HEK293 (cell line): ENCODE measurements around the gene PIK3R3.

Experiments
- CTCF ChIA-PET: fragments of 350-600 bp; formaldehyde crosslinking; extraction: SDS; loops from one replicate; lab custom pipeline; 2021; ENCODE audit warnings: antibody characterized with exemption; lab: Yijun Ruan, JAX
- POLR2A ChIA-PET: fragments of 300-600 bp; formaldehyde crosslinking; extraction: SDS; loops from one replicate; lab custom pipeline; 2020; ENCODE audit warnings: antibody characterized with exemption, inconsistent platforms; lab: Yijun Ruan, JAX
- H3K27ac ChIP-seq: fragments of 200-500 bp; sonication (Bioruptor generic); 2 replicates; pipeline ENCODE4 v1.5.1; 2014; ENCODE audit warnings: low read depth, low read length, control low read depth, inconsistent platforms; ENCODE audit errors: extremely low read depth
- H3K36me3 ChIP-seq, 2 experiments: fragments of 200-500 bp in 1 of 2; sonication (Bioruptor generic) in 1 of 2; 1 replicate in 1 of 2; 2 replicates in 1 of 2; pipeline ENCODE4 v1.5.1; 2014 to 2017; ENCODE audit warnings: inconsistent platforms in 2 of 2, low read length in 2 of 2; ENCODE audit not compliant: control insufficient read depth in 2 of 2, insufficient read depth in 1 of 2
- H3K4me1 ChIP-seq: fragments of 200-500 bp; sonication (Bioruptor generic); 2 replicates; pipeline ENCODE4 v1.5.1; 2014; ENCODE audit warnings: mild to moderate bottlenecking, low read length, inconsistent platforms; ENCODE audit not compliant: control insufficient read depth, insufficient read depth
- H3K4me3 ChIP-seq: 2 replicates; pipeline ENCODE4 v1.5.1; 2011; ENCODE audit warnings: low read depth, mild to moderate bottlenecking, control low read depth, low read length, moderate library complexity
- H3K9me3 ChIP-seq: fragments of 200-500 bp; sonication (Bioruptor generic); 2 replicates; pipeline ENCODE4 v1.5.1; 2014; ENCODE audit warnings: low read depth, low read length, inconsistent platforms; ENCODE audit not compliant: control insufficient read depth, insufficient read depth
- CTCF ChIP-seq: fragments of 450-650 bp; formaldehyde crosslinking; IDR thresholded peaks from 2 replicates; pipeline ENCODE4 v1.5.1; 2016; ENCODE audit warnings: missing biosample characterization, missing genetic modification characterization
- GFI1B ChIP-seq: fragments of 450-650 bp; formaldehyde crosslinking; IDR thresholded peaks from 2 replicates; pipeline ENCODE4 v1.5.1; 2016; ENCODE audit warnings: missing biosample characterization, missing genetic modification characterization
- PRDM1 ChIP-seq: fragments of 450-650 bp; formaldehyde crosslinking; IDR thresholded peaks from 2 replicates; pipeline ENCODE4; 2016; ENCODE audit warnings: missing biosample characterization, missing genetic modification characterization
- PRDM10 ChIP-seq: fragments of 450-650 bp; formaldehyde crosslinking; IDR thresholded peaks from 2 replicates; pipeline ENCODE4 v1.5.1; 2016; ENCODE audit warnings: missing biosample characterization, missing genetic modification characterization
- SCRT2 ChIP-seq: fragments of 450-650 bp; formaldehyde crosslinking; IDR thresholded peaks from 2 replicates; pipeline ENCODE4 v1.5.1; 2016; ENCODE audit warnings: missing biosample characterization, missing genetic modification characterization
- SP3 ChIP-seq: fragments of 450-650 bp; formaldehyde crosslinking; IDR thresholded peaks from 2 replicates; pipeline ENCODE4 v1.5.1; 2016; ENCODE audit warnings: missing biosample characterization, missing genetic modification characterization
- WT1 ChIP-seq: fragments of 450-650 bp; formaldehyde crosslinking; IDR thresholded peaks from 2 replicates; pipeline ENCODE4 v1.5.1; 2016; ENCODE audit warnings: missing biosample characterization, missing genetic modification characterization
- ZBTB20 ChIP-seq: fragments of 450-650 bp; formaldehyde crosslinking; IDR thresholded peaks from 2 replicates; pipeline ENCODE4 v1.5.1; 2016; ENCODE audit warnings: missing biosample characterization, missing genetic modification characterization
- ZEB2 ChIP-seq: fragments of 450-650 bp; formaldehyde crosslinking; IDR thresholded peaks from 2 replicates; pipeline ENCODE4 v1.5.1; 2016; ENCODE audit warnings: missing biosample characterization, missing genetic modification characterization
- ZFHX2 ChIP-seq: fragments of 450-650 bp; formaldehyde crosslinking; conservative IDR thresholded peaks from 2 replicates; pipeline ENCODE4 v1.5.1; 2016; ENCODE audit warnings: missing biosample characterization, missing genetic modification characterization
- ZNF114 ChIP-seq: fragments of 450-650 bp; formaldehyde crosslinking; IDR thresholded peaks from 2 replicates; pipeline ENCODE4 v1.5.0; 2017; ENCODE audit warnings: missing biosample characterization, missing genetic modification characterization
- ZNF280D ChIP-seq: fragments of 450-650 bp; formaldehyde crosslinking; IDR thresholded peaks from 2 replicates; pipeline ENCODE4 v1.5.1; 2016; ENCODE audit warnings: missing biosample characterization, missing genetic modification characterization
- ZNF354C ChIP-seq: fragments of 450-650 bp; formaldehyde crosslinking; IDR thresholded peaks from 2 replicates; pipeline ENCODE4 v1.5.1; 2016; ENCODE audit warnings: missing biosample characterization, missing genetic modification characterization, low read depth, borderline replicate concordance
- ZNF366 ChIP-seq: fragments of 450-650 bp; formaldehyde crosslinking; conservative IDR thresholded peaks from 2 replicates; pipeline ENCODE4 v1.5.1; 2016; ENCODE audit warnings: missing biosample characterization, missing genetic modification characterization
- ZNF416 ChIP-seq: fragments of 450-650 bp; formaldehyde crosslinking; IDR thresholded peaks from 2 replicates; pipeline ENCODE4 v1.5.1; 2016; ENCODE audit warnings: missing biosample characterization, missing genetic modification characterization
- ZNF518A ChIP-seq: fragments of 450-650 bp; formaldehyde crosslinking; conservative IDR thresholded peaks from 2 replicates; pipeline ENCODE4 v1.5.1; 2016; ENCODE audit warnings: low read depth, missing biosample characterization, missing genetic modification characterization
- ZNF596 ChIP-seq: fragments of 450-650 bp; IDR thresholded peaks from 2 replicates; pipeline ENCODE4 v1.5.0; 2018; ENCODE audit warnings: missing biosample characterization, mild to moderate bottlenecking, missing genetic modification characterization, moderate library complexity
- ZNF626 ChIP-seq: fragments of 450-650 bp; sonication (Bioruptor Pico); formaldehyde crosslinking; IDR thresholded peaks from 2 replicates; pipeline ENCODE4 v1.5.1; 2018; ENCODE audit warnings: missing biosample characterization, missing genetic modification characterization, inconsistent platforms
- ZNF747 ChIP-seq: fragments of 450-650 bp; formaldehyde crosslinking; IDR thresholded peaks from 2 replicates; pipeline ENCODE4 v1.5.1; 2016; ENCODE audit warnings: missing biosample characterization, missing genetic modification characterization

PIK3R3 gene

GRCh38 chr1:46130121-46130520, 2.3 kb downstream of the PIK3R3 start:
- Histone ChIP-seq H3K36me3 (no peaks in the 10 kb centered on the region), H3K9me3 (no peaks in the 10 kb centered on the region), H3K27ac (no peak overlapping the region), H3K4me1 (peaks cover 6% of the 10 kb centered on the region), H3K4me3 (peak overlapping the region; percentile 66)
- CTCF ChIA-PET, result interaction anchor here (1.1 to 2.4 kb wide), 2 partner anchors 34 to 51 kb away, joined by 4 to 16 read pairs; no protein-coding TSS in a partner anchor
- POLR2A ChIA-PET, result interaction anchor here (0.5 to 0.6 kb wide), 2 partner anchors 20 to 827 kb away, joined by 3 to 4 read pairs; no protein-coding TSS in a partner anchor
- TF ChIP-seq ZNF747 (tag by site-specific recombination) (no peak), CTCF (tag by site-specific recombination) (no peak), PRDM1 (tag by site-specific recombination) (no peak), GFI1B (tag by site-specific recombination) (no peak), ZNF416 (no peak), SP3 (tag by site-specific recombination) (no peak), ZNF366 (tag by site-specific recombination) (no peak), ZNF626 (tag by site-specific recombination) (no peak), ZBTB20 (no peak), ZNF596 (tag by site-specific recombination) (no peak), ZNF354C (tag by site-specific recombination) (no peak), ZEB2 (tag by site-specific recombination) (no peak), WT1 (tag by site-specific recombination) (no peak)

GRCh38 chr1:46128344-46128743, 4.1 kb downstream of the PIK3R3 start:
- POLR2A ChIA-PET, result no interaction called here
- TF ChIP-seq ZNF114 (tag by site-specific recombination), result no peak
- no peak for TF ChIP-seq SCRT2
- no peak for TF ChIP-seq ZFHX2 (tag by site-specific recombination)
- TF ChIP-seq ZNF280D, result no peak
- TF ChIP-seq ZNF518A (tag by site-specific recombination), result no peak
- TF ChIP-seq PRDM10 (tag by site-specific recombination), result no peak

More at GRCh38 chr1:46128344-46128743, 4.1 kb downstream of the PIK3R3 start:
- H3K27ac ChIP-seq, result no peak overlapping the region
- CTCF ChIA-PET, result interaction anchor here (1.2 kb wide), 1 partner anchor 95 kb away, joined by 4 read pairs; no protein-coding TSS in a partner anchor
- no peaks in the 10 kb centered on the region for H3K36me3 ChIP-seq
- H3K4me3 ChIP-seq, result no peak overlapping the region
- H3K9me3 ChIP-seq, result no peaks in the 10 kb centered on the region
- no peaks in the 10 kb centered on the region for H3K4me1 ChIP-seq
